HG02884 (cell line): ENCODE results near the gene SLC26A11.

Experiments used
- ATAC-seq: cut with Tn5 transposase; IDR thresholded peaks from one replicate; pipeline ENCODE4 v1.9.1; 2021; ENCODE audit warnings: mild to moderate bottlenecking, moderate library complexity; ENCODE audit not compliant: unreplicated experiment

Gene SLC26A11

GRCh38 chr17:80216473-80217456 is 3.5 kb upstream of the SLC26A11 start:
- ATAC-seq = no peak

GRCh38 chr17:80217703-80218362 is 2.4 kb upstream of the SLC26A11 start:
- no peak for ATAC-seq

DNA sequence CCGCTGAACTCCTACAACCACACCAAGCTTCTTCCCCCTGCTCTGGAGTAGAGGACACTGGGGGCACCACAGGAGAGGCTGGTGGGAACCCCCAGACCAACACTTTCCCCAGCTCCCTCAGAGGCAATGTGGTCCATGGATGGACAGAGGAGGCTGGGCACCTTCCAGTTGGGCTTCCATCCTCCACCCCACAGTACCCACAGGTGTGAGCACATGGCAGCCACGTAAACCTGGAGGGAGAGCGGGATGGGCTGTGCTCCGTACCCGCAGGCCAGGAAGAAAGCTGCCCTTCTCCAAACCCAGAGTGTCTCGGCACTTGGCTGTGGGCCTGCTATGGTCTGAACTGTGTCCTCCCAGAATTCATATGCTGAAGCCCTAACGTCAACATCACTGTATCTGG is 1.8 kb upstream of the SLC26A11 start:
- ATAC-seq = no peak

- ATAC-seq = no peak
Observed at GRCh38 chr17:80219013-80219762, 1.0 kb upstream of the SLC26A11 start.

GRCh38 chr17:80219763-80220053 is 519 bp upstream of the SLC26A11 start:
- ATAC-seq = no peak

GRCh38 chr17:80220736-80221215 is 549 bp downstream of the SLC26A11 start:
- ATAC-seq = no peak

DNA sequence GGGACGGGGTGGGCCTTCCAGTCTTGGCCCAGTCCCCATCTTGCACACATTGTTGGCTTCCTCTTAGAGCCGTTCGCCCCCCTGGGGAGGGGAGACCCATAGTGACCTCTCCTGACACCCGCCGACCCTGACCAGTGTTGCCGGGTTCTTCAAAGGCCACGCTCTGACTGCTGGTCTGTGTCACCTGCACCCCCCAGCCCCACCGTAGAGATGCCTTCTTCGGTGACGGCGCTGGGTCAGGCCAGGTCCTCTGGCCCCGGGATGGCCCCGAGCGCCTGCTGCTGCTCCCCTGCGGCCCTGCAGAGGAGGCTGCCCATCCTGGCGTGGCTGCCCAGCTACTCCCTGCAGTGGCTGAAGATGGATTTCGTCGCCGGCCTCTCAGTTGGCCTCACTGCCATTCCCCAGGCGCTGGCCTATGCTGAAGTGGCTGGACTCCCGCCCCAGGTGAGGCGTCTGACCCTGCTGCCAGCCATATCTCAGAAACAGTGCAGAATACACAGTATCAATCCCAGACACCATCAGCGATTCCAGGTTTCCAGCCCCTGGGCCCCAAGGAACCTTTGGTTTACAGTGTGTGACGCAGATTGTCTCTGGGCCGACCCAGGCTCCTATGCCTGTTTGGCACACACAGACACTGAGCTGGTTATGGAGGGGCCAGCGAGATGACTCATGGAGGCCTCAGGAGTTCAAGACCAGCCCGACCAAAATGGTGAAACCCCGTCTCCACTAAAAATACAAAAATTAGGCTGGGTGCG is 1.3 kb downstream of the SLC26A11 start:
- ATAC-seq = no peak

GRCh38 chr17:80222376-80223141 is 2.3 kb downstream of the SLC26A11 start:
- ATAC-seq = no peak

- no peak for ATAC-seq
Observed at GRCh38 chr17:80223142-80223815, 3.1 kb downstream of the SLC26A11 start.

DNA sequence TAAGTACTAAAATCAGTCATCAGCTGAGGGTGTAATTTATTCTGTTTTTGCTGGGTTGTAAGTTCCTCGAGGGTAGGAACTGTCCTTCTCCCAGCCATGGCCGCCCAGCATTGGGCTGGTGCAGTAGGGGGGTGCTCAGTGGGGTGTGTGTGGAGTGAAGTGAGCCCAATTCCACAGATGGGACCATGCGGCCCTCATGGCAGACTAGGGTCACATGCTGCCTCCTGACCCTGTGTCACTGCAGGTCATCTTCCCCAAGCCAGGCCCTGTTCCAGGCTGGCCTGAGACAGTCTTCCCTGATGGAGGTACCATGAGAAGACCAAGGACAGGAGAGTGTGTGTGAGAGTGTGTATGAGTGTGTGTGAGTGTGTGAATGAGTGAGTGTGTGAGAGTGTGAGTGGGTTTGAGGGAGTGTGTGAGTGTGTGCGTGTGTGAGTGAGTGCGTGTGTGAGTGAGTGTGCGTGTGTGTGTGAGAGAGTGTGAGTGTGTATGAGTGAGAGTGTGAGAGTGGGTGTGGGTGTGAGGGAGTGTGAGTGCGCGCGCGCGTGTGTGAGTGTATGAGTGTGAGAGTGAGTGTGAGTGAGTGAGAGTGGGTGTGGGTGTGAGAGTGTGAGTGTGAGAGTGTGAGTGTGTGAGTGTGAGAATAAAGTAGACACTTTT is 3.7 kb downstream of the SLC26A11 start:
- no peak for ATAC-seq

- no peak for ATAC-seq
Observed at GRCh38 chr17:80224683-80225082, 4.5 kb downstream of the SLC26A11 start.

GRCh38 chr17:80225230-80225629 is 5.0 kb downstream of the SLC26A11 start:
- ATAC-seq = no peak

GRCh38 chr17:80227156-80227555 is 6.9 kb downstream of the SLC26A11 start:
- ATAC-seq = no peak

GRCh38 chr17:80227666-80228065 is 7.4 kb downstream of the SLC26A11 start:
- ATAC-seq = no peak

- ATAC-seq = no peak
Observed at GRCh38 chr17:80228477-80228876, 8.2 kb downstream of the SLC26A11 start.

DNA sequence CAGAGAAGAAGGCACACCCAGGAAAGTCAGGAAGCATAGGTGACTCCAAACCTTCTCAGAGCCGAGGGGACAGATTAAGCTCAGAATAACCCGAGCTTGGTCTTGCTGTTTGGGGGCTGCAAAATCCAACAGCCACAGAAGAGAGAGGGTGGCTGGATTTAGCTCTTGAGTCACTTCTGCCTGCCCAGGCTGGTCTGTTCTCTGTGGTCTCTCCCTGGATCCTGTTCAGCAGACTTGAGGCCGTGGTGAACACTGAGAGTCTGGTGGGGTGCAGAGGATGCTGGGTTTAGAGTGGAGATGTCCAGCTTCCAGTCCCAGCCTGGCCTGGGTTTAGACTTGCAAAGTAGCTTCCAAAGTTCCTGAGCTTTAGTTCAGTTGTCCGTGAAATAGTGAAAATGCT is 8.8 kb downstream of the SLC26A11 start:
- no peak for ATAC-seq

- ATAC-seq = no peak
Observed at GRCh38 chr17:80232438-80232837, 12.2 kb downstream of the SLC26A11 start.

DNA sequence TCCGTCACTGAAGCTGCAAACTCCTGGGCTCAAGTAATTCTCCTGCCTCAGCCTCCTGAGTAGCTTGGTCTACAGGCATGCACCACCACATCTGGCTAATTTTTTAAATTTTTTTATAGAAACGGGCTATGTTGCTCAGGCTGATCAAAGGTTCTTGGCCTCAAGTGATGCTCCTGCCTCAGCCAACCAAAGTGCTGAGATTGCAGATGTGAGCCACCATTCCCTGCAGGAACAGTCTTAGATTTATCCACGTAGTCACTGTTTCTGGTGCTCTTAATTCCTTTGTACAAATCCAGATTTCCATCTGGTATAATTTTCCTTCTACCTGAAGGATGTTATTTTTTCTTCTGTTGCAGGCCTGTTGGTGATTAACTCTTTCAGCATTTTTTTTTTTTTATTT is 13.0 kb downstream of the SLC26A11 start:
- no peak for ATAC-seq

GRCh38 chr17:80236911-80237310 is 16.7 kb downstream of the SLC26A11 start:
- ATAC-seq = no peak
